ENCODE measurements around the gene AUTS2.

The AUTS2 gene

DNA sequence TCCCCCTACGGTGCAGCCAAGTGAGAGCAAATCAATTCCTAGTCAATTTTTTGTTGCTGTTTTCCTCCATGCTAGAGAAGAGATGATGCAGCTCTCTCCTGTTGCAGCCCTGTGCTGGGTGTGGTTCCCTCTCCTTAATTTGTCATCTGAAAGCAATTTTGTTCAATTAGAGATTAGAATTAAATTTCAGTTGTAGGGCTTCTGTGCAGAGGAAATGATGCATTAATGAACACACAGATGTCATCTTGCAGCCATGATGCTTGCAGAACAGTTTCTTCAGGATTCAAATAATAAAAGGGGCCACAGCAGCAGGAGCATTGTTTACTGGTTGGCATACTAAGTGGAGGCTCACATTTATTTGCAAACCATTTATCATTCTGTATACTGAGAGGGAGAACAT, 266.0 kb downstream of the AUTS2 start:
- no peak for DNase-seq

DNA sequence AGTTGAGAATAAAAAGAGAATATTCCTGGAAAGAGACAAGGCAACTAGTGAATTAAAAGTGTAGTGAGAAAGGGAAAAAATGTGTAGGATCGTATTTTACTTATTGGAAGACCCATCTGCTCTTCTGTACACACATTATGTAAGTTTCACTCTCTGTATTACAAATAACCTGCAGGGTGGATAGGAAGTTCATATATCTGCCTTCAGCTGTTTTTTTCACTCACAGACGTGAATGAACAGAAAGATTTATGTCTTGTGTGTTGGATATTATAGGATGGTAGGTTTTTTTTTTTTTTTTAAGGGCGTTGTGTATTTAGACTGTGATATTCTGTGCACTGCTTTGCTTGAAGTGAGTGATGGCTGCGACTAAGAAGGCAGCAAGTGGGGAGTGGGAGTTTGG, 266.5 kb downstream of the AUTS2 start:
- no peak for DNase-seq

DNA sequence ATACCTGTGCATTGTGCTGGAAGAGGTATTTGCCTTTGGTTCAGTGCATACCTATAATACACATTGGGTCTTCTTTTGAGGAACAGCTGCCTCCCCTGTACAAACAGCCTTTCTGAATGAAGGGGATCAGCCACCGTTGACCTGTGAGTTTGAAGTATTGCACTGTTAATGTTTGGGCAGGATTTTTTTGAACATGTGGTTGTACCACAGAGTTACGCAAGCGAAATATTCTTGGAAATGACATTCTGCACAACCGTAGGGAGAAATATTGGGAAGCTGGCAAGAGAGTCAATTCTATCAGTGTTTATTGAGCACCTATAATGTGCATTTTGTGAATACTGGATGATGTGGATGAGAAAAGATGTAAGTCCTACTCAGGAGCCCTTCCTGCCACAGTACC, 270.6 kb downstream of the AUTS2 start:
- DNase-seq: no peak

- no peak for DNase-seq
These were observed 273.1 kb downstream of the AUTS2 start for GRCh38 chr7:69871213-69871885.

- no peak for DNase-seq
These were observed 273.8 kb downstream of the AUTS2 start for GRCh38 chr7:69871886-69872569.

DNA sequence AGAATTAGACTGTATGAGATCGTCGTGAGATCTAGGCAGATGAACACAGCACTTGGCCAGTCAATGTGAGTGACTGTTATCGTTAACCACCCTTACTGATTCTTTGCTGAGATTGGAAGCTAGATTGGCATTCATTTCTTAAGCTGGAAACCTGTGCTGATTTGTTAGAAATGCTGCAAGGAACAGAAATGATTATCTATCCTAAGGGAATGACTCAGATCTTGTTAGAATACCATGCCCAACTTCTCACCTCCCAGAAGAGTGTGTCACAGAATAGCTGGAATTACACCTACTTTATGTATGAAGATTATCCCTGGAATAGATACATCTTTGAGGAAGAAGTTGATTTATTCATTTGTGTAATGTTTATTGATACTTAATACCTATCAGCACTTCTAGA, 275.2 kb downstream of the AUTS2 start:
- DNase-seq: no peak

- no peak for DNase-seq
These were observed 279.7 kb downstream of the AUTS2 start for GRCh38 chr7:69878015-69878414.

- no peak for DNase-seq
These were observed 280.3 kb downstream of the AUTS2 start for GRCh38 chr7:69878591-69878990.

GRCh38 chr7:69879989-69880388, 281.7 kb downstream of the AUTS2 start:
- DNase-seq: no peak

DNA sequence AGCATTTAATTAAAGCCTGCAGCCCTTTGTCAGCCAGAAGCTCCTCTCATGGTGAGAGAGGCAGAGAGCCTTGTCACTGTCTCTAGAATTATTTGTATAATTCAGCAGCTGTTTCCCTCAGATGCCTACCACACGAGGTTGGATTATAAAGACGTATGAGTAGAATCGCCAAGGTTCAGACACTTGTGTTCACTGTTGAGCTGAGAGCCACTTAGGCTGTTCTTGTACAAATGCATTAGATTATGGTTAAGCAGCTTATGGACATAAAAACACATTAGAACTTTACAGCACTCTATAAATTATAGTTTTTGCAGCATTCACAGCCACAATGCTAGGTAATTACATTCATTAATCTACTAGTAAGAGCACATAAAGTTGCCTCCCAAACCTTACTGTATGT, 282.6 kb downstream of the AUTS2 start:
- DNase-seq: no peak

DNA sequence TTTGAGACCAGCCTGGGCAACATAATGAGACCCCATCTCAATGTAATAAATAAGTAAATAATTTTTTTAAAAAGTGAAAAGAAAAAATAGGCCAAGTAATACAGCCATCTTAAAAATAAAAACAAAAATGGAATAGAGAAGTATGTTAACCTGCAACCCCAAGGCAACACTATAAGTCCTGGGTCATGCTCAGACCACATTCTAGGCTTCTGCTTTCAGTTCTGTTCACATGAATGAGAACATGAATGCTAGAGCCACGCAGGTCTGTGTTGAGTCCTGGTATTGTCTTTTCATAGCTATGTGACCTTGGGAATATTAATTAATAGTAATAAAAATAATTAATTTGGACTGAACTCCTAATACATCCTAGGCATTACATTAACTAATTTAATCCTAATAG, 284.0 kb downstream of the AUTS2 start:
- DNase-seq: no peak

- no peak for DNase-seq
These were observed 285.2 kb downstream of the AUTS2 start for GRCh38 chr7:69883399-69883891.

DNA sequence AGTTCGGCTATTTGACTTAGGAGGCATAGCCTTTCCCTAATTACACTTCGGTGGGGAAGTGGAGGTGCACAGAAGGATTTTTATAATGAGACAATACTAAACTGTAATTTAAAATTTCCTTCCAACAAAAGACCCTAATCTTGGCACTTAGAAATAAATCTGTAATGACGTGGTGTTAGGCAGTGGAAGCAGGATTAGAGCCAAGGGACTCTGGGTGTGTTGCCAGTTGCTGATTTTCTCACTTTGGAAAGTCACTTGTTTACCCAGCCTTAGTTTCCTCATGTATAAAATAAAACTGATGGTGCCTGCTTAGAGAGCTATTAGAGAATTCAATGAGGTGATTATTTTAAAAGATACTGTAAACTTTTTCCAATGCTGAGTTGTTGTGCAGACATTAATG, 287.2 kb downstream of the AUTS2 start:
- no peak for DNase-seq

DNA sequence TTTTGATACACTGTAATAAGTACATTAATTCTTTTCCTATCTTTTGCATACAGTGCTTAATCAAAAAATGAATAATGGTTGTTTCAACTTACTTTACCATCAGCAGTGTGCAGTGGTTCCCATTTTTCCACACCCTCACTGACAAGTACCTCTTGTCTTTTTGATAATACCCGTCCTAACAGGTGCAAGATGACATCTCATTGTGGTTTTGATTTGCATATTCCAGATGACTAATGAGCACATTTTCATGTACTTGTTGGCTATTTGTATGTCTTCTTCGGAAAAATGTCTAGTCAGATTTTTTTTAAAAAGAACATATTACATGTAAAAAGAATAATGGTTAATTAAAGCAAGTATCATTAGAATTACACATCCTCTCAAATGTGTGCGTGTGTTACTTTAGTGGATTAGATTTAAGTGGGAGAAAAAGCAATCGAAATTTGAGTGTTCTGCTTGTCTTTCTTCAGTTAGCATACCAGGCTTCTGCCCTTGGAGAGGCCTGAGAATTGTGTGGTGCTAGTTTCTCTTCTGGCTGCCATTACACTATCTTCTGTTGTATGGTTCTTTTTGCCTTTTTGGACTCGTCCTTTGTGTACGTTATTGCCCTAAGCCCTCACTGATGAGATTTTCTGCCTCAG, 291.2 kb downstream of the AUTS2 start:
- no peak for DNase-seq

GRCh38 chr7:69889976-69890351, 291.7 kb downstream of the AUTS2 start:
- no peak for DNase-seq

DNA sequence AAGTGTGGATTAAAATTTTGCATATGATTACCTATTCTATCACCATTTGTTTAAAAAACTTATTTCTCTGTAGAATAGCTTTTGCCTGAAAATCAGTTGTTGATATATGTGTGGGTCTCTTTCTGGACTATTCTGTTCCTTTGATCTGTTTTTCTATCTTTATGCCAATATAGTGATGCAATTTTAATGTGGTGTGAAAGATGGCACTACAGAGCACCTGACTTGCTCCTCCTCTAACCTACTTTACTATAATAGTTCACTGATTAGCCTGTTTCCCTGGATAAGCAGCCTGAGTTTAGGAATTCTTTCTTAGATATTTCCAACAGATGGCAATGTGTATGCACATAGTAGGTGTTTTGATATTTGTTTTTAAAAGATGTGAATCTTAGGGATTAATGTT, 294.5 kb downstream of the AUTS2 start:
- DNase-seq: no peak

- no peak for DNase-seq
These were observed 295.6 kb downstream of the AUTS2 start for GRCh38 chr7:69893906-69894305.

DNA sequence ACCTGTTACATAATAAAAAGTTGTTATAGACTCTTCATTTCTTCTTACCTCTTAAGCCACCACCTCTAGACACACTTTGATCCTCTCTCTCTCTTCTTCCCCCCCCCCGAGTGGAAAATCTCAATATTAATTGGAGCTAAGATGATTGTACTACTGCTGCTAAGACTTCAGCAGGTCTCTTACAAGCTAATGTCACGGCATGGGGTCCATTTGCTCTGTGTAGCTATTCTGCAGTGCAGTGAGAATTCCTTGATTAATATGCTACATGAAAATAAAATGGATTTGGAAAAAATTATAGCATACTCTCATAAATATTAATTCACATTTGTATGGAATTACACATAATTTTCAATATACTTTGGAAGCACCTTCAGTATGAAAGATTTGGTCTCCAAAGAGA, 297.2 kb downstream of the AUTS2 start:
- DNase-seq: no peak

- no peak for DNase-seq
These were observed 297.8 kb downstream of the AUTS2 start for GRCh38 chr7:69896121-69896520.

DNA sequence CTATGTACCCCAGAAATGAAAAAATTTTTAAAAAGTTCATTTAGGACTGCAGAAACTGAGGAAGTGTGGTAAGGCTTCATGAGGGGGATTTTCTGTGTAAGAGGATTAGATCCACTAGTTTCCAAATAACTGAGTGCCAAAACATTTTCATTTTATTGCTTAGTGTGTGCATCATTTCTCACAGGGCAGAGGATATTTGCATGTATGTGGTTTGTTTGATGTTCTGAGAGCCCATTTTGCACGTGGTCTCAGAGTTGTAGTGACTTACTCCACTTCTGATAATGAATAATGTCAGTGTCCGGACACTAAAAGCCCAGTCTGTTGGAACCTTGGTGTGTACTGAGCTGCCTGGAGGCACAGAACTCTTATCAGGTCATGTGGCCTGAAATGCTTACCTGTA, 299.9 kb downstream of the AUTS2 start:
- no peak for DNase-seq

- DNase-seq: no peak
These were observed 305.1 kb downstream of the AUTS2 start for GRCh38 chr7:69903410-69903809.

GRCh38 chr7:69906283-69906995, 308.2 kb downstream of the AUTS2 start:
- DNase-seq: peak in 1 of 2 donors; percentile 13

DNA sequence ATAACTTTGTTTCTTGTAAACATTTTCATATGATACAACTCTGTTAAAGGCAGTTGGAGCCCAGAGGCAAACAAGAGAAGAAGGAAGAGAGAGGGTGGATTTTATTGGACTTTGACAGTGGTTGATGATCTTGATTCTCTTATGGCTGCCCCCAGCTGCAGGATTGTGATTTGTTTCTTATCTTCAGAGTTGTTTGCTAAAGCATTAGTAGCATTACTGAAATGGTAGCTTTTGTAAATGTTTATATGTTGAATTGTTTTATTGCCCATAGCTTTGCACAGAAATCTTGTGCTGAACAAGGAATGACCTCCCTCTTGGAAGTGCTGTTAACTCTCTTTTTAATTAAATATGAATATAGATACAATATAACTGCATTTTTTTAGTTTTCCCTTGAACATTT, 309.4 kb downstream of the AUTS2 start:
- DNase-seq: no peak

DNA sequence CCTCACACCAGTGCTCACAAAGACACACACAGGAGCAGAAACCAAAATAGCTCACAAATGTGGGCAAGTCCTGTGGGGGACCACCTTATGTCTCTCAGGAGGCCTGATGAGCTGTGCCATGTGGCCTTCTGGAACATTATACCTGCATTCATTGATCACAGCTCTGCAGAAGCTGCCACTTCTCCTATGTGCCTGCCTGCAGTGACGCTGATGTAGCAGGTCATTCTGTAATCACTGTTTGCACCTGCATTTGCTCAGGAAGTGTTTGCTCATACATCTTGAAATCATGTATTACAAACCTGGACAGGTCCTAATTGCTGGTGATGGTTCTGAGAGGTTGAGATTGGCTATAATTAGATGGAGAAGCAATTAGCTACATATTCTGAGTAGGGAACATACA, 310.2 kb downstream of the AUTS2 start:
- DNase-seq: no peak

All from CD4-positive, alpha-beta T cell treated with Interleukin-1 beta for 1 hour (primary cell).